K562 (cell line): Measurements from ENCODE around the gene HPS5. TPM values are rescaled to one million over a fixed set of nuclear protein-coding genes. Genes with fewer than 3 reads are reported as not detected.
A peak's percentile ranks its signal among the peaks of the same experiment; 100 is the strongest.

ENCODE experiments used
- KDM2B ChIP-seq: fragments of 250-450 bp; sonication (Bioruptor Pico); IDR thresholded peaks from 2 replicates; pipeline ENCODE4 v1.8.0; 2021; ENCODE audit warnings: mild to moderate bottlenecking, moderate library complexity
- MGA ChIP-seq: fragments of 450-650 bp; IDR thresholded peaks from 2 replicates; pipeline ENCODE4 v1.6.1; 2016; ENCODE audit warnings: mild to moderate bottlenecking, moderate library complexity
- ZBTB43 ChIP-seq: sonication (generic); formaldehyde crosslinking; IDR thresholded peaks from 2 replicates; pipeline ENCODE4 v1.8.0; 2023; ENCODE audit warnings: mild to moderate bottlenecking, missing genetic modification reagents
- polyA plus RNA-seq, 8 experiments: library from polyadenylated mRNA; depleted of rRNA in 4 of 8; stranded (reverse) in 5 of 8; unstranded in 3 of 8; fragments of >200 nt; fragmentation: Nextera tagmentation in 2 of 8; fragmentation: Illumina TruSeq in 1 of 8; extraction: Ambion mirVana in 2 of 8; extraction: Trizol in 1 of 8; gene quantifications; 2 replicates each; pipeline versions ENCODE4 v1.2.1 to v1.2.3, GENCODE V29; 2011 to 2014; ENCODE audit warnings: inconsistent platforms in 1 of 8, missing spikeins in 1 of 8
- total RNA-seq, 7 experiments: library from RNA; depleted of rRNA in 6 of 7; stranded (reverse); fragments of >200 nt in 6 of 7; fragmentation: Illumina TruSeq in 2 of 7; extraction: Trizol in 2 of 7; gene quantifications; 2 replicates each; pipeline versions ENCODE4 v1.2.1 to v1.2.3, GENCODE V29; 2011 to 2021; ENCODE audit warnings: low replicate concordance in 1 of 7
- TF ChIP-seq, protein P1 (sequence below): fragments of 250-450 bp; sonication (Bioruptor Pico); IDR thresholded peaks from 2 replicates; pipeline ENCODE4 v1.8.0; 2021; ENCODE audit warnings: moderate library complexity, mild to moderate bottlenecking, inconsistent platforms
- TF ChIP-seq, protein P2 (sequence below): sonication (generic); formaldehyde crosslinking; IDR thresholded peaks from 2 replicates; pipeline ENCODE4 v1.4.0; 2020; ENCODE audit warnings: mild to moderate bottlenecking, missing genetic modification reagents

The HPS5 gene
- total and polyA plus RNA-seq, 9 of the 15 experiments (the other 6 are each of a cell fraction or from before 2014, with no cell fraction given): 12.2 to 28.1 (median 16.8) TPM

GRCh38 chr11:18321969-18322711 is at the start of gene HPS5, which contains the start of gene GTF2H1 (continued):
- TF ChIP-seq MGA (peak; percentile 97), ZBTB43 (CRISPR knock-in tag) (no peak), KDM2B (CRISPR knock-in tag) (0 out of 2 replicates have a peak, but pooled peaks have one; percentile 16)
- TF ChIP-seq, protein P1, sequence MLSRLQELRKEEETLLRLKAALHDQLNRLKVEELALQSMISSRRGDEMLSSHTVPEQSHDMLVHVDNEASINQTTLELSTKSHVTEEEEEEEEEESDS (CRISPR knock-in tag): no peak
- TF ChIP-seq, protein P2, sequence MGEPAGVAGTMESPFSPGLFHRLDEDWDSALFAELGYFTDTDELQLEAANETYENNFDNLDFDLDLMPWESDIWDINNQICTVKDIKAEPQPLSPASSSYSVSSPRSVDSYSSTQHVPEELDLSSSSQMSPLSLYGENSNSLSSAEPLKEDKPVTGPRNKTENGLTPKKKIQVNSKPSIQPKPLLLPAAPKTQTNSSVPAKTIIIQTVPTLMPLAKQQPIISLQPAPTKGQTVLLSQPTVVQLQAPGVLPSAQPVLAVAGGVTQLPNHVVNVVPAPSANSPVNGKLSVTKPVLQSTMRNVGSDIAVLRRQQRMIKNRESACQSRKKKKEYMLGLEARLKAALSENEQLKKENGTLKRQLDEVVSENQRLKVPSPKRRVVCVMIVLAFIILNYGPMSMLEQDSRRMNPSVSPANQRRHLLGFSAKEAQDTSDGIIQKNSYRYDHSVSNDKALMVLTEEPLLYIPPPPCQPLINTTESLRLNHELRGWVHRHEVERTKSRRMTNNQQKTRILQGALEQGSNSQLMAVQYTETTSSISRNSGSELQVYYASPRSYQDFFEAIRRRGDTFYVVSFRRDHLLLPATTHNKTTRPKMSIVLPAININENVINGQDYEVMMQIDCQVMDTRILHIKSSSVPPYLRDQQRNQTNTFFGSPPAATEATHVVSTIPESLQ (CRISPR knock-in tag): peak; percentile 88; the same call in 1 of the 2 replicates
